GM18868 (cell line): ENCODE measurements around the gene TPP1.

Experiments
- ATAC-seq: cut with Tn5 transposase; IDR thresholded peaks from one replicate; pipeline ENCODE4 v1.9.1; 2021; ENCODE audit warnings: mild to moderate bottlenecking, moderate library complexity; ENCODE audit not compliant: unreplicated experiment

TPP1 gene

DNA sequence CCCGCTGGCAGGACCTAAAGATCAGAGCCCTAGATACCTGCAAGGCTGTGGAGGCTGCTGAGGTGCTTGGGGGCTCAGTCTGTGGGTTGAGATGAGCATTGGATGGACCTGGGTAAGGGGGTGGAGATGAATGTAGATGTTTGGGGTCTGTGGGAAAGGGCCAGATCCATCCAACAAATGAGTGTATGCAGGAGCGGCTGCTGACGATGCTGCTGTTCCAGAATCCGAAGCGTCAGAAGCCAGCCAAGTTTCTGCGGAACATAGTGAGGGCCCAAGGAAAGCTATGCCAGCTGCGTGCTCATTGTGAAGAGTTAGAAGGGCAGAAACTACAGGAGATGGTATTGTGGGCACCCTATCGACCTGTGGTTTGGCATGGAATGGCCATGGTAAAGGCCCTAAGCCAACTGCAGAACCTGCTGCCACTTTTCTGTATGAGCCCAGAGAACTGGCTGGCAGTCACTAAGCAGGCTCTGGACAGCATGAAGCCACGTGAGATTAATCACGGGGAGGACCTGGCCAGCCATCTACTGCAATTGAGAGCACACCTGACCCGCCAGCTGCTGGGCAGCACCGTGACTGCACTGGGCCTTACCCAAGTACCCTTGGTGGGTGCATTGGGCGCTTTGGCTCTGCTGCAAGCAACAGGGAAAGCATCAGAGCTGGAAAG is 52.4 kb downstream of the TPP1 start:
- no peak for ATAC-seq

DNA sequence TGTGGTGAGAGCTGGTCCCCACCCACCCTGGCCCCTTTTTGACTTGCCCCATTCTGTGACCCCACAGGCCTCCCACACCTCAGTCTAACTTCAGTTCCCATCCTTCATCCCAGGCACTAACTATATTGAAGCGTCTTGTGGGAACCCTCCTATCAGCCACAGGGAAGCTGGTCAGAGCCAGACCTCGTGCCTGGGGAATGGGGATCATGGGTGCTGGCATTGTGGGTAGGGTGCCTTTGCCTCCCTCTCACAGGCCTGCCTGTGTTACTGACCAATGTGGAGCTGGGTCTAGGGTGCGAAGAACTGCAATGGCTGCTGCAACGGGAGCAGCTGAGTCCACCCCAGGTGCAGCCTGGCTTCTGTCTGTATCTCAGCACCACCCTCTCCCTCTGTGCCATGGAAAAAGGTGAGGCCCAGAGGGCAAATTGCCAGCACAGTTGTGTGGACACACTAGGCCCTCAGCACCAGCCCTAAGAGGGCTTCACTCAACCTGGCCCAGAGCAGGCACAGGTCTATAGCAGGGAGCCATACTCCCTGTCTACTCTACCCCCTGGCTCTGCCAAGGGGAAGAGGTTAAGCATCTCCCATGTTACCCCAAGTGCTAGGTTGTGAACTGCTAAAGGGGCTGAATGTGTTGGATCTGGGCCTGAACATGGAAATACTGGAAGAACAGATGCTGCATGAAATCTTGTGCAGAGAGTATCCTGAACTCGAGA is 53.1 kb downstream of the TPP1 start:
- ATAC-seq = no peak

DNA sequence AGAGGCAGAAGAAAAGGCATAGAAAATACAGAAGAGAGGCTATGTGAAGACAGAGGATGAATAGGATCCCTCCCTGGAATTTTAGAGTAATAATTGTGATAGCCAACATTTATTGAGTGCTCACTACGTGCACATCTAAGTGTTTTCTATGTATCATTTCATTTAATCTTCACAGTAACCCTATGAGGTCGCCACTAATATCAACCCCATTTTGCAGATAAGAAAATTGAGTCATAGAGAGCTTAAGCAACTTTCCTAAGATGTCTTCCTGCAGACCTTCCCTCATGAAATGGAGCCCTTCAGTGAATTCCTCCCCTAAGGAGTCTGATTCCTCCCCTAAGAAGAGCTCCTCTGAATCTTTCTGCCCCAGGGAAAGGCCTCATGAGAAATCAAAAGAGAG is 53.9 kb downstream of the TPP1 start:
- no peak for ATAC-seq

DNA sequence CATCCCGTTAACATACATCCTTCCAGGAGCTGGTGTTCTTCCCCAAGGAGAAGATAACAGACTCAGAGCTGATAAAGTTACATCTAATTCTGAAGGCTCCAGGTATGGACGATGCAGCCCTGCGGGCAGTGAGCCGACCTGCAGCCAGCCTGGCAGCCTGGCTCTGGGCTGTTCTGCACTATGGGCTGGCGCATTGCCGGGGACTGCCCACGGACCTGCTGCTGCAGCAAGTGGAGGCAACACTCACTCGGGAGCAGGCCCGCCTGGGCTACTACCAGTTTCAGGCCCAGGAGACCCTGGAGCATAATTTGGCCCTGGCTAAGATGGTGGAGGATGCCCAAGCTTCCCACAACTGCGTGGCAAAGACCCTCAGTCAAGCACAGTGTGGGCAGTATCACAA is 55.6 kb downstream of the TPP1 start:
- no peak for ATAC-seq

DNA sequence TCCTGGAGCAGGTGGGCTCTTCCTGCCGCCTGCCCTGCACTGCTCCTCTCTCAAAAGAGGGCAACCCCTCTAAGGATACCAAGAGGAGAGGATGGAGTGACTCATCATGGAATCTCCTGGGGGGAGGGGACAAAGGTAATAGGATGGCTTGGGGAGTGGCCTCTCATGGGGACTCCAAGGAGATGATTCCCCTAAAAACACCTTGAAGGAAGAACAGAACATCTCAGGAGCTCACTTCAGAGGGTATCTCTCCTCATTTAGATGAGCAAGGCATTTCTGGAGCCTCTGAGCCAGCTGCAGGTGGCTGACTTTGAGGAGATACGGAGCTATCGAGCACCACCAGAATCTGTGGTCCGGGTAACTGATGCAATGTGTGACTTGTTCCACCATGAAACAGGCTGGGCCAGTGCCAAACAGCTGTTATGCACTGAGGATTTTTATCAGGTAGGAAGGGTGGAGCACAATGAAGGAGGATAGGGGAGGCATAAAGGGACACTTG is 56.1 kb downstream of the TPP1 start:
- no peak for ATAC-seq
